NCI-H187 (cell line): Measurements from ENCODE around the gene ATP10B.

ENCODE experiments used
- DNase-seq, 2 experiments: peaks; one replicate each; lab custom pipeline; 2025; lab: John Stamatoyannopoulos, UW

The ATP10B gene

GRCh38 chr5:160679567-160680309 lies 172.3 kb downstream of the ATP10B start:
- DNase-seq: no peak

DNA sequence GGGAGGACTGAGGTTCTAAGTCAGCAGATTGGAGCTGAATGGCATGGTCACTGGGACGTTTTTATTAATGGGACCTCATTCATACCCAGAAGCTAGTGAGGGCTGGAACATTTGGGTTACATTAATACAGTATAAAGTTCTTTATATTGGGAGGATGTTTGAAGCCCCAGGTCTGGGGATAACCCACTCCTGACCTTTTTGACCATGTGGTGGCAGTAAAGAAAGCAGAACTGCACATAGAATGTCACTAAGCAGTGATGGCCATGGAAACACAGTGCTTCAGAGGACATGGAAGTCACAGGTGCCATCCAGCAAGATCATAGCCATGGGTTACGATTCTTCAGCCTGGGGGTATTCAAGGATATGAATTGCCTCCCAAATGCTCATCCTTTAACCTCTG lies 176.0 kb downstream of the ATP10B start:
- DNase-seq: no peak

DNA sequence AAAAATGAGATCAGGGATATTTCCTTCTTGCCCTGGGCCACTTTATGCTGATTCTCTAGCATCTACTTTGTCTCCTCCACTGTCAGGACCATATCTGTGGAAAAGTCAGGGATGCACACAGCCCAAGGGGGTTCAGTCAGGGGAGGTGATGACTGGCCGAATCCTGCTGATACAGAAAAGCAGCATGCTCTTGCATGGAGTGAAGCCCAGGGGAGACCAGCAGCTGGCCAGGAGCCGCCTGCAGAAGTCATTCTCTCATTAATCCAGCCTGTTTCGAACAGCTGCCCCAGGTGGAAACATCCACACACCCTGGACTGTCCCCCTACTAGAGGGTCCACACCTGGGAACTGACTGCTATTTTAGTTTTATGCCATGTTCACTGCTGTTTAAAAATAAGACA lies 177.1 kb downstream of the ATP10B start:
- DNase-seq: no peak

DNA sequence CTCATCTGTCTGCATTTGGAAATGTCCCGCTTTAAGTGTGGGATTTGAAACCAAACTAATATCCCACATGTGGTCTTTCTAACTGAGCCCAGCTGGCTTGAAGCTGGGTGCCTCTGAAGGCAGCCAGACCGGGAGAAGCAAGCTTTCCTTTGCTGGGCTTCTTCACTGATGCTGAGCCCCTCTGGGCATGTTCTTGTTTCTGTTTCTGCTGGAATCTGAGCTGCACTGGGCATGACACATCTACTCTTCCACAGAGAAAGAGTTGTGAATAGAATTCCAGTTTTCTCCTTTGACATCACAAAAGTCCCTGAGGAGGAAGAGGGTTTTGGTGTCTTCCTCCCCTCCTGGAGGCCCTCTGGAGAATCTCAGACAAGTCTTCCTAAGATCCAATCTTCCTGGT lies 179.5 kb downstream of the ATP10B start:
- DNase-seq: no peak

DNA sequence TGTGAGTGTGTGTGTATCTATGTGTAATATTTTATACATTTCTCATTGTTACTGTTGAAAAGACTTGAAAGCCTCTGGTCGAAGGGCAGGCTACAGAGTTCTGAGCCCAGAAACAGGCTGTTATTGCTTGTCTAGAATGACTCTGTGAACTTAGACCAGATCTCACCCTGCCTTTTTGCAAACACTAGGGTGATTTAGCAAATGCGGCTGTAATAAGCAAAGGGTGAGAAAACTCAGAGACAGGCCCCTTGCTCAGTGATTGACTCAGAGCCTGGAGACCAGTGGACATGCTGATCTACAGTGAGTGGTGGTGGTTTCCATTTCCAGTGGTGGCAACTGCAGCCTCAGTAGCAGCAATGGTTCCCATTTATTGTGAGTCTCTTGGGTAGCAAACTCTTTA lies 183.7 kb downstream of the ATP10B start:
- DNase-seq: no peak

DNA sequence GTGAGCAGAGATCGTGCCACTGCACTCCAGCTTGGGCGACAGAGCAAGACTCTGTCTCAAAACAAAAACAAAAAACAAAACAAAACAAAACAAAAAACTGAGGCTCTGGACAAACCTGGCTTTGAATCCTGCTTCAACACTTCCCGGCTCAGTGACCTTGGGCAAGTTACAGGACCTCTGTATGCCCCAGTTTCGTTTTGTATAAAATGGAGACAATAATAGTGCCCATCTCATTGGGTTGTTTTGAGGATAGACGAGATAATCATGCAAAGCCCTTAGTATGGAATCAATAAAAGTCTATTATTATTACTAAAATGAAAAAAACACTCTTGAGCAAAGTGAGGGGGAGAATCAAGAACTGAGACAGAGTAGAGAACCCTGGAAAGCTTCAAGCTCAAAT lies 184.9 kb downstream of the ATP10B start:
- no peak for DNase-seq

DNA sequence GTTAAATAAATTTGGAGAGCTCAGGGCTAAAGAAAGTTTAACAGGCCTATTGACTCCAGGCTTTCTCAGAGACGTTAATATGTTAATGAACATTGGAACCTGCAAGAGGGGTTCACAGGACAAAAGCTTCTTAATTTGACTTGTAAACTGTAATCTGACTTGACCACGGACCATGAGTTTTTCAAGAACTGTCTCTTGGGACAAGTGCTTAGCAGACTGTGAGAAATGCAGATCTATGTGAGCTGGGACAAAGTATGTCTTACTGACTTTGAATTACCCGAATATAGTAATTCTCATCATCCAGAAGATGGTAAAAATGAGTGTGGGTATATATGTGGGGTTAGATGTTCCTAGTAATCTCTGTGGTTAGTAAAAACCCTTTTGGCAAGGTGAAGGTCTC lies 186.6 kb downstream of the ATP10B start:
- DNase-seq: no peak

DNA sequence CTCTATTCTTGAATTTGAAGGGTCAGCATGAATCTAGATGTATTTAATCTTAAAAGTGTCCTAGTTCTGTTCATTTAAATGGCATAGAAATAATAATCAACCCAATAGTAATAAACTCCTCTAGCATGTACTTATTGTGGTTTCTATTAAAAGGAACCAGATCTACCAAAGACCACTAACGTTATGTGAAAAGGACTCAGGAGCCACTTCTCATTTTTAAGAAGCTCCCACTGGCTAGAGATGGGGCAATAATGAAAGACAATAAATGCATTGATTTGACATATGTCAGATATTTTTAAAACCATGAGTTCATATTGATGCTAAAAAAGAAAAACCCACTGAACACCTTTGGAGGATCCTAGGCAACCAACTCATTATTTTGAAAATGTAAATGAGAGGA lies 191.9 kb downstream of the ATP10B start:
- no peak for DNase-seq

GRCh38 chr5:160657622-160658458 lies 194.2 kb downstream of the ATP10B start:
- no peak for DNase-seq

DNA sequence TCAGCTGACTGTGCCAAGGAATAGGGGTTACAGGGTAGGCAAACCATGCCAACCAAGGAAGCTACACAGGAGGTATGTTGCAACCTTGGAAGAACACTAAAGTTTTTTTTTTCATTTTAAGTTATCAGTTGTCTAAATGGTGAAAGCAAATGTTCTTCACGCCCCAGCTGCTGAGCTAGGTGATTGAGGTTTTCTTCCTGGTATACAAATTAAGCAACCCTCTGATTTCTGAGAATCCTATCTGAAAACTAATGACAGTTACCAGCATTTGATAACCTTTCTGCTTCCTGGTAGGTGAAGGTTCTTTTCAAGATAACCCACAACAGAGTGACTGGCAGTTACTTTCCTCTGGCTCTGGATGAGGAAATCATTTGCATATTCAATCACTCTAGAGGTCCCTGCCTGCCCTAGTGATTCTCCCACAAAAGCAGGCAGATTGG lies 194.9 kb downstream of the ATP10B start:
- no peak for DNase-seq

DNA sequence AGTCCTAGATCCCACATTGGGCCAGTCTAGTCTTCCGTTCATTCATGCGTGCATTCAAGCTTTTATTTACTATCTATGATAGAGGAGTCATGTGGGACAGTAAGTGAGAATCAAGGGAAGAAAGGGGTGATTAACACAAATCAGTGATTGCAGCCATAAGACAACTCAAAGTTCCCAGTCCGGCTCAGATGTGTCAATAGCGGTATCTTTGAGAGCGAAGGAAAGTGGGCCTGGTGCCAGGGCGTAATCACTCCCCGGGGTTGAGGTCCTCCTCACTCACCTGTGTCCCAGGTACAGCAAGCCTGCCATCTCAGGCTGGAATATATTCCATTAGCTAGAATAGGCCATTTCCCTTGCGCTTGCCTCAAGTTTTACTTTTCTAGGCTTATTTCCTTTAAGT lies 196.3 kb downstream of the ATP10B start:
- no peak for DNase-seq

DNA sequence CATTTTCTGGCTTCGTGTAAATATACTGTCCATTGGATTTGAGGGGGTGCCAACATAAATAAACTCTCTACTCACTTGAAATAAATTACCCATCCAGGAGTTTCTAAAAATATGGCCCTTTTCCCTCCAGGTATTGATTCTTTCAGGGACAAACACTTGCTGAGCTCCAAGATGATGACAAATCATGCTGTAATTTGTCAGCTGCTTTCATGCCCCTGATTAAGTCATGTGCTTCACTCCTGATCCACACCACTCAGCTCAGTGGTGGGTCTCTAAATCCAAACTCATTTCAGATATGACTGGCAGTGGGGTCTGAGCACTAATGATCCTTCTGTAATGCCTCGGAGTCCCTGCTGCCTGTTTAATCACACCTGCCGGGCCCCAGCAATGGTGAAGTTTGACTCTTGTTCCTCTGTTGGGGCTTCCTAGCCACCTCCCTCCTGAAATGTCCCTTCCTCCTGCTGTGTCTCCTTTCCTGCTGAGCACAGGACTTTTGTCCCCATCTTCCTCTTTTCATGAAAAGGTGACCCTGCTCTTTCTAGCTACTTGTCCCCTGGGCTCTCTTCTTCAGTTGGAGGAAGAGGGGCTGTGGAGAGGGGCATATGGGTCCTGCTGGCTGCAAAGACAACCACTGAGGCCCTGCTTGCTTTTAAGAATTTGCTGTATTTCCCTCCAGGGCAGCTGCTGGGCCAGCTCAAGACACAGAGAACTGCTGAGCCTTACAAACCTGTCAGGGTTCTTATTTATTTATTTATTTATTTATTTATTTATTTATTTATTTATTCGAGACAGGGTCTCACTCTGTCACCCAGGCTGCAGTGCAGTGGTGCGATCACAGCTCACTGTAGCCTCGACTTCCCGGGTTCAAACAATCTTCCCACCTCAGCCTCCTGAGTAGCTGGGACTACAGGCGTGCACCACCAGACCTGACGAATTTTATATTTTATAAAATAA lies 200.0 kb downstream of the ATP10B start:
- DNase-seq: peak; percentile 54 to 79

GRCh38 chr5:160649304-160649703 lies 202.7 kb downstream of the ATP10B start:
- peak in 1 of 2 experiments; percentile 11 for DNase-seq

DNA sequence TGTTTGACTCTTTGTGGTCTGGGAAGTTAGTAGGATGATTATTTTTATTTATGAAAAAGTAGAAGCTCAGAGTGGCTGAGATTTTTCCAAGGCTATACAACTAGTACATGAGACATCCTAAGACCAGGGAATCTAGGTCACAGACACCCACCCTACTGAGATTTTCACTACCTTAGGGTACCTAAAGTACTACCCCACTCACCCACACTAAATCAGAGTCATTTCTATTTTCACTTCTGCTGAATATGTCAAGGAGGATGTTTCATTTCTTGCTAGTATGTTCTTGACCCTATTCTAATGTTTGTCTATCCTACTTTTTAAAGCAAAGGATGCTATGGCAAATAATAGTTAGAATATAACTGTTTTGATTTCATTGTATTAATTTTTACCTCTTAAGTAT lies 206.0 kb downstream of the ATP10B start:
- no peak for DNase-seq

- no peak for DNase-seq
Measured at GRCh38 chr5:160643616-160644240, 208.3 kb downstream of the ATP10B start.

- DNase-seq: no peak
Measured at GRCh38 chr5:160641405-160641804, 210.6 kb downstream of the ATP10B start.

GRCh38 chr5:160640406-160640805 lies 211.6 kb downstream of the ATP10B start:
- DNase-seq: no peak

- DNase-seq: no peak
Measured at GRCh38 chr5:160638161-160638742, 213.8 kb downstream of the ATP10B start.

GRCh38 chr5:160637357-160638090 lies 214.5 kb downstream of the ATP10B start:
- DNase-seq: no peak

DNA sequence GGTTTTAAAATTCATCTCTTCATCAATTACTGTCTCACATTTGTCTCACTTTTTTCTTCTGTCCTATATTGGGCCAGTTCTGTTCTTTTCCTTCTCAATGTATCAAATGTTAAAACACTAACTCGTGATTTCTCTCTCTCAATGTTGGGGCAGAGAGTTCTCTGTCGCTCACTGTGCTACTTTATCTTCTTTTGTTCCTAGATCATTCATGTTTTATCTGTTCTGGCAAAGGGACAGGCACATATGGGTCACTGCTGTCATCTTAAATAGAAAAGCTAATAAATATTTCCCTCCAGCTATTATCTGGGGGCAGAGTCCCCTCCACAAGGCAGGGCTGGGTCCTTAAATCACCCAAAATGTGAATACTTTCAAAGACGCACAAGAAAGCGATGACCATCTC lies 216.3 kb downstream of the ATP10B start:
- no peak for DNase-seq

DNA sequence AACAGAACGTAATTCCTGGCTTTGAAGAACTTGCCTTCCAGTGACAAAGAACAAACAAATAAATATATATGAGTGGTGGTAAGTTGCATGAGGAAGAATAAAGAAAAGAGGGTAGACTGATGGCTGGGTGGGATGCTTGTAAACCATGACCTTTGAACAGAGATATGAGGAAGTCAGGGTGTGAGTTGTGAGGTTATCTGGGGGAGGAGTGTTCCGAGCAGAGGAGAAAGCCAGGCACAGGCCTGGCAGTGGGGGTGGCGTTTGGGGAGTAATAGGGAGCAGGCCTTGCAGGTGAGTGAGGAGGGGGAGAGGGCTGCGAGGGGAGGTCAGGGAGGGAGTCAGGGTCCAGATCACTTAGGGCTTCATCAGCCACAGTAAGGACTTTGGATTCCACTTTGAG lies 217.0 kb downstream of the ATP10B start:
- DNase-seq: no peak
